Trophoblast cell (in vitro differentiated cells and primary cell): ENCODE measurements around the gene TRAPPC1.

Experiments used
- DNase-seq, 2 donors: peaks; one replicate each; pipeline ENCODE4 v3.0.0-alpha.2; 2016
- H2AFZ ChIP-seq: 2 replicates; pipeline ENCODE4 v1.6.1; 2013; ENCODE audit warnings: low read length, moderate library complexity, mild to moderate bottlenecking; ENCODE audit not compliant: insufficient read depth, poor library complexity
- H2AK5ac ChIP-seq: 2 replicates; pipeline ENCODE4 v1.6.1; 2013; ENCODE audit warnings: mild to moderate bottlenecking, low read length
- H2BK120ac ChIP-seq: 2 replicates; pipeline ENCODE4 v1.6.1; 2013; ENCODE audit warnings: low read length, mild to moderate bottlenecking, moderate library complexity; ENCODE audit not compliant: insufficient read depth, poor library complexity
- H2BK12ac ChIP-seq: 2 replicates; pipeline ENCODE4 v1.6.1; 2013; ENCODE audit warnings: mild to moderate bottlenecking, low read length, moderate library complexity
- H2BK5ac ChIP-seq: 2 replicates; pipeline ENCODE4 v1.6.1; 2013; ENCODE audit warnings: low read length, low read depth, moderate library complexity, mild to moderate bottlenecking; ENCODE audit not compliant: poor library complexity
- H3K14ac ChIP-seq: 2 replicates; pipeline ENCODE4 v1.6.1; 2013; ENCODE audit warnings: mild to moderate bottlenecking, low read length
- H3K18ac ChIP-seq: 2 replicates; pipeline ENCODE4 v1.6.1; 2013; ENCODE audit warnings: mild to moderate bottlenecking, low read length
- H3K23ac ChIP-seq: 2 replicates; pipeline ENCODE4 v1.6.1; 2013; ENCODE audit warnings: low read length
- H3K27ac ChIP-seq: 2 replicates; pipeline ENCODE4 v1.5.1; 2013; ENCODE audit warnings: low read depth, mild to moderate bottlenecking, inconsistent platforms, low read length, moderate library complexity
- H3K27me3 ChIP-seq: 2 replicates; pipeline ENCODE4 v1.6.1; 2013; ENCODE audit warnings: inconsistent platforms, mild to moderate bottlenecking, low read length, moderate library complexity; ENCODE audit not compliant: insufficient read depth
- H3K36me3 ChIP-seq, 2 experiments: 1 replicate in 1 of 2; 2 replicates in 1 of 2; pipeline ENCODE4 v1.6.1; 2013; ENCODE audit warnings: low read length in 2 of 2, mild to moderate bottlenecking in 2 of 2, moderate library complexity in 1 of 2; ENCODE audit not compliant: insufficient read depth in 2 of 2, control insufficient read depth in 1 of 2
- H3K4ac ChIP-seq: 2 replicates; pipeline ENCODE4 v1.6.1; 2013; ENCODE audit warnings: low read depth, mild to moderate bottlenecking, low read length, moderate library complexity
- H3K4me1 ChIP-seq, 2 experiments: 1 replicate in 1 of 2; 2 replicates in 1 of 2; pipeline ENCODE4 v1.6.1; 2013; ENCODE audit warnings: low read length in 2 of 2, mild to moderate bottlenecking in 2 of 2, moderate library complexity in 1 of 2; ENCODE audit not compliant: insufficient read depth in 2 of 2, control insufficient read depth in 1 of 2
- H3K4me2 ChIP-seq: 2 replicates; pipeline ENCODE4 v1.6.1; 2013; ENCODE audit warnings: inconsistent platforms, mild to moderate bottlenecking, low read length, moderate library complexity
- H3K4me3 ChIP-seq: 2 replicates; pipeline ENCODE4 v1.5.1; 2013; ENCODE audit warnings: mild to moderate bottlenecking, low read depth, low read length, inconsistent platforms
- H3K79me1 ChIP-seq: one replicate; pipeline ENCODE4 v1.6.1; 2013; ENCODE audit warnings: low read length
- H3K79me2 ChIP-seq: 2 replicates; pipeline ENCODE4 v1.6.1; 2013; ENCODE audit warnings: low read length, mild to moderate bottlenecking; ENCODE audit not compliant: control insufficient read depth, insufficient read depth, poor library complexity
- H3K9ac ChIP-seq: 2 replicates; pipeline ENCODE4 v1.6.1; 2013; ENCODE audit warnings: mild to moderate bottlenecking, low read length
- H3K9me3 ChIP-seq: 2 replicates; pipeline ENCODE4 v1.6.1; 2013; ENCODE audit warnings: low read depth, mild to moderate bottlenecking, control low read depth, inconsistent platforms, low read length; ENCODE audit not compliant: insufficient read depth
- H4K12ac ChIP-seq: 2 replicates; pipeline ENCODE4 v1.6.1; 2013; ENCODE audit warnings: low read depth, mild to moderate bottlenecking, low read length, moderate library complexity
- H4K8ac ChIP-seq: 2 replicates; pipeline ENCODE4 v1.6.1; 2013; ENCODE audit warnings: low read depth, mild to moderate bottlenecking, low read length, moderate library complexity
- H4K91ac ChIP-seq: one replicate; pipeline ENCODE4 v1.6.1; 2013; ENCODE audit warnings: low read depth, mild to moderate bottlenecking, low read length, moderate library complexity
- WGBS: extraction: QIAGEN DNeasy Blood & Tissue Kit; methylation state at CpG from one replicate; pipeline ENCODE4 v1.1.7; 2013; ENCODE audit warnings: missing lambda C conversion rate; ENCODE audit not compliant: insufficient read length, insufficient coverage; ENCODE audit errors: extremely low coverage; 5-methylcytosine and 5-hydroxymethylcytosine counted together

The TRAPPC1 gene

GRCh38 chr17:7893187-7893880 is 38.4 kb downstream of the TRAPPC1 start:
- peaks cover 41 to 56% of the 10 kb centered on the region in 2 experiments for H3K36me3 ChIP-seq
- H3K27ac ChIP-seq = no peak overlapping the region
- no peak overlapping the region for H3K4me3 ChIP-seq
- no peak overlapping the region for H2BK12ac ChIP-seq
- peaks cover 14 to 15% of the 10 kb centered on the region in 2 experiments for H3K4me1 ChIP-seq
- H3K79me2 ChIP-seq = peaks cover 6% of the 10 kb centered on the region
- no peak overlapping the region for H4K12ac ChIP-seq
- H3K27me3 ChIP-seq = no peaks in the 10 kb centered on the region
- no peak overlapping the region for H3K9ac ChIP-seq
- H2AFZ ChIP-seq = no peak overlapping the region
- no peak overlapping the region for H3K4ac ChIP-seq
- no peak overlapping the region for H2BK120ac ChIP-seq
- no peak overlapping the region for H3K18ac ChIP-seq
- no peak overlapping the region for H4K91ac ChIP-seq
- DNase-seq = no peak
- H3K9me3 ChIP-seq = no peaks in the 10 kb centered on the region
- H3K79me1 ChIP-seq = peaks cover 8% of the 10 kb centered on the region
- H3K23ac ChIP-seq = no peak overlapping the region
- H3K4me2 ChIP-seq = no peak overlapping the region
- H4K8ac ChIP-seq = no peak overlapping the region
- H2BK5ac ChIP-seq = no peak overlapping the region
- no CpG with 5 or more reads among the region's 15 CpGs for WGBS
- H3K14ac ChIP-seq = no peak overlapping the region
- H2AK5ac ChIP-seq = no peak overlapping the region

- Histone ChIP-seq H3K27ac (peak overlapping the region; percentile 93), H3K36me3 (peaks cover 23 to 28% of the 10 kb centered on the region in 2 experiments), H2BK120ac (peak overlapping the region; percentile 56), H2BK5ac (peak overlapping the region; percentile 88), H3K4me2 (peak overlapping the region; percentile 31), H3K79me1 (peaks cover 37% of the 10 kb centered on the region), H4K8ac (peak overlapping the region; percentile 83), H3K9me3 (no peaks in the 10 kb centered on the region), H3K23ac (no peak overlapping the region), H3K4me3 (no peak overlapping the region), H4K91ac (peak overlapping the region; percentile 100), H3K4ac (peak overlapping the region; percentile 50), H2AFZ (no peak overlapping the region), H4K12ac (no peak overlapping the region), H2BK12ac (peak overlapping the region; percentile 94), H2AK5ac (peak overlapping the region; percentile 55), H3K14ac (peak overlapping the region; percentile 68), H3K27me3 (no peaks in the 10 kb centered on the region), H3K79me2 (peaks cover 17% of the 10 kb centered on the region), H3K18ac (peak overlapping the region; percentile 66), H3K9ac (peak overlapping the region; percentile 16), H3K4me1 (peaks cover 22 to 25% of the 10 kb centered on the region in 2 experiments)
- DNase-seq = peak; percentile 16 to 48
- WGBS = no CpG with 5 or more reads among the region's 11 CpGs
Measured at GRCh38 chr17:7889166-7889955, 42.4 kb downstream of the TRAPPC1 start.

- Histone ChIP-seq H3K79me2 (peaks cover 17% of the 10 kb centered on the region), H3K4me3 (peak within 1 kb of the TSS; percentile 70), H4K91ac (peak within 1 kb of the TSS; percentile 100), H4K8ac (peak within 1 kb of the TSS; percentile 91), H2AFZ (peak within 1 kb of the TSS; percentile 85), H4K12ac (peak within 1 kb of the TSS; percentile 75), H3K36me3 (peaks cover 14 to 18% of the 10 kb centered on the region in 2 experiments), H3K9me3 (no peaks in the 10 kb centered on the region), H2AK5ac (peak within 1 kb of the TSS; percentile 71), H3K9ac (peak within 1 kb of the TSS; percentile 73), H2BK5ac (peak within 1 kb of the TSS; percentile 99), H2BK12ac (peak within 1 kb of the TSS; percentile 94), H2BK120ac (peak within 1 kb of the TSS; percentile 97), H3K4me1 (peaks cover 22 to 25% of the 10 kb centered on the region in 2 experiments), H3K27ac (peak within 1 kb of the TSS; percentile 93), H3K18ac (peak within 1 kb of the TSS; percentile 98), H3K14ac (peak within 1 kb of the TSS; percentile 91), H3K79me1 (peaks cover 37% of the 10 kb centered on the region), H3K27me3 (no peaks in the 10 kb centered on the region), H3K23ac (no peak within 1 kb of the TSS), H3K4me2 (peak within 1 kb of the TSS; percentile 94), H3K4ac (peak within 1 kb of the TSS; percentile 75)
- no CpG with 5 or more reads among the region's 18 CpGs for WGBS
- DNase-seq = peak; percentile 78 to 87
Measured at GRCh38 chr17:7888184-7888920, 43.4 kb downstream of the TRAPPC1 start, which contains the start of gene CHD3. Gene CHD3, plus strand, starts transcription at chr17:7888789. Its CDS starts 212 bp downstream, at chr17:7889001.
